Duodenal mucosa (tissue), 2 donors: ENCODE results near the gene TMEM147.

Experiments used
- H3K27ac ChIP-seq: one replicate; pipeline ENCODE4 v1.7.0; 2013; ENCODE audit warnings: low read depth, low read length
- H3K27me3 ChIP-seq, 2 donors: one replicate each; pipeline ENCODE4 v1.7.0; 2013; ENCODE audit warnings: low read length in 2 of 2, control low read depth in 1 of 2; ENCODE audit not compliant: insufficient read depth in 2 of 2, control insufficient read depth in 1 of 2
- H3K36me3 ChIP-seq, 2 donors: one replicate each; pipeline ENCODE4 v1.7.0; 2013; ENCODE audit warnings: low read length in 2 of 2, control low read depth in 1 of 2; ENCODE audit not compliant: insufficient read depth in 2 of 2, control insufficient read depth in 1 of 2
- H3K4me1 ChIP-seq, 2 donors: one replicate each; pipeline ENCODE4 v1.7.0; 2013; ENCODE audit warnings: low read length in 2 of 2, control low read depth in 1 of 2; ENCODE audit not compliant: insufficient read depth in 2 of 2, control insufficient read depth in 1 of 2
- H3K4me3 ChIP-seq, 2 donors: one replicate each; pipeline ENCODE4 v1.7.0; 2013; ENCODE audit warnings: low read length in 2 of 2, low read depth in 1 of 2
- H3K9ac ChIP-seq, 2 donors: one replicate each; pipeline ENCODE4 v1.7.0; 2013; ENCODE audit warnings: low read length in 2 of 2, low read depth in 1 of 2
- H3K9me3 ChIP-seq, 2 donors: one replicate each; pipeline ENCODE4 v1.7.0; 2013; ENCODE audit warnings: low read length in 2 of 2, control low read depth in 1 of 2; ENCODE audit not compliant: control insufficient read depth in 1 of 2

The TMEM147 gene

DNA sequence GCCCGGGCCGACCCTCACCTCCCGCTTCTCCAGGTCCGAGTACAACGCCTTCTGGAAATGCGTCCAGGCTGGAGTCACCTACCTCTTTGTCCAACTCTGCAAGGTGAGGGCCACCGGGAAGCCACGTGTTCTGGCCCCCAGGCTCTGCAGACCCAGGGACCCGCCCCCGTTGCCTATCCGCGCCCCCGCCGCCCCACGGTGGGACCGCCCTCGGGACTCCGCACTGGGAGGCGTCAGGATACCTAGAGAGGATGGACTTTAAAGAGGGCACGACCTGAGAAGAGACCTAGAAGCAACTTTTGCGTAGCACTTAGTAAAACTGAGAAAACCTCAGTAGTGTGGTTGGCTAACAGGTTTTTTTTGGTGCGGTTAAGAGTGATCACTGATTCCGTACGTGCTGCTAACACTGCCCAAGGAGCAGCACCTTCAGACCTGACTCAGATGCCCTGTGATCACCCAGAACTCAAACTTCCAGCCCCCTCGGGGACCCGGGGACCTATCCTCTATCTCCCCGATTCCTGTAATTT, 492 bp downstream of the TMEM147 start:
- Histone ChIP-seq H3K4me3 (peak overlapping the region; percentile 85 to 92), H3K9ac (peak overlapping the region; percentile 70 to 83), H3K27ac (no peak overlapping the region), H3K9me3 (no peaks in the 10 kb centered on the region), H3K36me3 (peaks cover 0 to 5% of the 10 kb centered on the region in 2 donors), H3K4me1 (peaks cover 16% of the 10 kb centered on the region in 2 donors), H3K27me3 (no peaks in the 10 kb centered on the region)

DNA sequence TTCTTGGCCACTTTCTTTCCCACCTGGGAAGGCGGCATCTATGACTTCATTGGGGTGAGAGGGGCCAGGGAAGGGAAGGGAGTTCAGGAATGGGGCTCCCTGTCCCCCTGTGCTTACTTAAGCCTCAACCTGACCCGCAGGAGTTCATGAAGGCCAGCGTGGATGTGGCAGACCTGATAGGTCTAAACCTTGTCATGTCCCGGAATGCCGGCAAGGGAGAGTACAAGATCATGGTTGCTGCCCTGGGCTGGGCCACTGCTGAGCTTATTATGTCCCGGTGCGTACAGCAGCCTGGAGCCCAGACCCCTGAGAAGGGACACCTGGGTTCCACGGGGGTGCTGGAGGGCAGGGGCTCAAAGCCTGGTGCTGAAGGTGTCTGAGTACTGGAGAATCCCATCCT, 1.1 kb downstream of the TMEM147 start:
- H3K9ac ChIP-seq = peak overlapping the region; percentile 70 to 83
- H3K27me3 ChIP-seq = no peaks in the 10 kb centered on the region
- H3K4me3 ChIP-seq = peak overlapping the region; percentile 85 to 92
- peaks cover 16% of the 10 kb centered on the region in 2 donors for H3K4me1 ChIP-seq
- H3K27ac ChIP-seq = no peak overlapping the region
- H3K36me3 ChIP-seq = peaks cover 0 to 5% of the 10 kb centered on the region in 2 donors
- no peaks in the 10 kb centered on the region for H3K9me3 ChIP-seq

- no peak overlapping the region for H3K9ac ChIP-seq
- H3K9me3 ChIP-seq = no peaks in the 10 kb centered on the region
- no peak overlapping the region for H3K27ac ChIP-seq
- no peak overlapping the region for H3K4me3 ChIP-seq
- H3K4me1 ChIP-seq = peaks cover 16% of the 10 kb centered on the region in 2 donors
- peaks cover 0 to 5% of the 10 kb centered on the region in 2 donors for H3K36me3 ChIP-seq
- H3K27me3 ChIP-seq = no peaks in the 10 kb centered on the region
These were observed 3.9 kb downstream of the TMEM147 start for GRCh38 chr19:35549174-35549788.

- Histone ChIP-seq H3K27me3 (no peaks in the 10 kb centered on the region), H3K36me3 (peaks cover 0 to 5% of the 10 kb centered on the region in 2 donors), H3K27ac (no peak overlapping the region), H3K9me3 (no peaks in the 10 kb centered on the region), H3K9ac (no peak overlapping the region), H3K4me1 (peaks cover 9 to 11% of the 10 kb centered on the region in 2 donors), H3K4me3 (no peak overlapping the region)
These were observed 4.6 kb downstream of the TMEM147 start for GRCh38 chr19:35549879-35550523.

DNA sequence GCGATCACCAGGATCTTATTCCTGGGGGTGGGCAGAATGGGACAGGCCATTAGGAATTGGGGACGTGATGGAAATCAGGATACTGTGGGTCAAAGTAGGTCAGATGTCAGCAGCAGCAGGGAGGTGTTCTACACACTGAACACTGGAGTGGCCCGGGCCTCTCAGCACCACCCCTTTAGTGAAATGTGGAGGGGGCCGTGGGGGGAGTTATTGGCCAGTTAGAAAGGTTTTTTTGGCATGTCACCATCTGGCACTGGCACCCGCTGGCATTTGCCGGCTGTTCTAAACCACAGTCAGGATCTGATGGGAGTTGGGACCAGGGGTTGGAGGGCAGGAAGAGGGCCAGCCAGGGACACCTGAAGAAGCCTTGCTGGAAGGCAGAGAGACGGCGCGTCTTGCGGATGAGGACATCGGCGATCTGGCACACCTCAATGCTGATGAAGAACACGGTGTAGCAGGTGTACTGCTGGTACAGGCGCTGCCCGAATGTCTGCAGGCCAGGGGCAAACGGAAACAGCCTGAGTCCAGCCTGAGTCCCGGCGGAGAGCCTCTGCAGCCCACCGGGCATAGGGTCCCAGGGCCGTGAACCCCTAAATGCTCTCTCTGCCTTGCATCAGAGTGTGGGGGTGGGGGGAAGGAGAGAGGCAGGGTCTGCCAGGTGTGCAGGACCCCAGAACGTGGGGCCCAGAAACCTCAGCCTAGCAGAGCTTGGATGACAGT, 5.8 kb downstream of the TMEM147 start:
- Histone ChIP-seq H3K4me3 (no peak overlapping the region), H3K9ac (no peak overlapping the region), H3K27me3 (peaks cover 0 to 3% of the 10 kb centered on the region in 2 donors), H3K4me1 (peaks cover 7 to 8% of the 10 kb centered on the region in 2 donors), H3K27ac (no peak overlapping the region), H3K36me3 (peaks cover 0 to 5% of the 10 kb centered on the region in 2 donors), H3K9me3 (no peaks in the 10 kb centered on the region)

DNA sequence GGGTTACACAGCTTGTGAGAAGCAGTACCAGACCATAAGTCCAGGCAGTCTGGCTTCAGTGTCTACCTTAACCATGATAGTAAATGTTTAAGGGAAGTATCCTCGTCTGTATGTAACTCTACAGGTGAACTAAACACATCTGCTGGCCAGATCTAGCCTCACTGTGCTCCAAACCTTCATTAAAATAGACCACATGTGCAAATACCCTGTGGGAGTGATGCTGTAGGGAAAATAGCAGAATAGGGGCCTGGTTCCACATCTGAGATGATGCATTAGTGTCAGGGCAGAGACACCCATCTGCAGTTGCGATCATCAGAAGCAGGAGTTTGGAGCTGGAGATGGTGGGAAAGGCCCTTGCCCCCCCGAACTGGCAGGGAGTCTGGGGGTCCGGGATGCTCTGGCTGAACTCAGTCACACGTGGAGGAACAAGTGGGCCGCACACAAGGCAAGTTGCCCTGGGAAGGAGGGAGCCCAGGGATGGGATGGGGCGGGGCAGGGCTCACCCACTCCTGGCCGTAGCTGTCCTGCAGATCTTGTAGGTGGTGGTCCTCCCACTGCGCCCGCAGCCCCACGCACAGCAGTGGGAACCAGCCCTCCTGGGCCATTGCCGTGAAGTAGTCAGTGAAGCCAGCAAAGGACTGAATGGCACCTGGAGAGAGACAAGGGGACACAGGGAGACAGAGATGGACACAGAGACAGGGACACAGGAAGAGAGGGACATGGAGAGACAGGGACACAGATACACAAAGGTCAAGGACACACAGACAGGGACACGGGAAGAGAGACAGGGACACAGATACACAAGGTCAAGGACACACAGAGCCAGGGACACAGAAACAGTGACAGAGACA, 7.3 kb downstream of the TMEM147 start:
- Histone ChIP-seq H3K9ac (no peak overlapping the region), H3K9me3 (no peaks in the 10 kb centered on the region), H3K36me3 (no peaks in the 10 kb centered on the region), H3K4me3 (no peak overlapping the region), H3K27me3 (peaks cover 5 to 6% of the 10 kb centered on the region in 2 donors), H3K27ac (no peak overlapping the region), H3K4me1 (no peaks in the 10 kb centered on the region)

DNA sequence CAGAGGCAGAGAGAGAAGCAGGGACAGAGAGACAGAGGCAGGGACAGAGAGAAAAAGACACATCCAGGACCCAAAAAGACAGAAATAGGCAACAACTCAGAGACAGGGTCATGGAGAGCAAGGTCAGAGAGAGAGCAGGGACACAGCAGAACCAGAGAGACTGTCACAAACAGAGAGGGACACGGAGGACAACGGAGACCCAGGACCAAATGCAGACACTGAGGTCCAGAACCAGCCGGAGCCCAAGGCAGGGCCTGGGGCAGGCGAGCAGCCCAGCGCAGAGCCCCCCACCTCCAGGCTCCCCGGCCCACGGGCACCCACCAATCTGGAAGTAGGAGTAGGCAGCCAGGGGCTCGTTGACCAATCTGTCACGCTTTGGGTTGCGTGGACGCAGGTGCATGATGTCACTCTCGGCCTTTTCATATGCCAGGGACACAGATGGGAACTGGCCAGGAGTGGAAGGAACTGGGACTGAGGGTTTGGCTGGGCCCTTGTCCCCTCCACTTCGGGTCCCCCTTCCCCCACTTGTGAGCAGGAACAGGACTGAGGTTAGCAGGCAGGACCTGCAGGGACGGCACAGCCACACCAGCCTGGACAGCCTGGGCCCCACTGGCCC, 8.1 kb downstream of the TMEM147 start:
- no peaks in the 10 kb centered on the region for H3K36me3 ChIP-seq
- H3K27me3 ChIP-seq = peaks cover 5 to 6% of the 10 kb centered on the region in 2 donors
- no peak overlapping the region for H3K9ac ChIP-seq
- no peak overlapping the region for H3K4me3 ChIP-seq
- peaks cover 0 to 3% of the 10 kb centered on the region in 2 donors for H3K4me1 ChIP-seq
- H3K27ac ChIP-seq = no peak overlapping the region
- H3K9me3 ChIP-seq = no peaks in the 10 kb centered on the region

DNA sequence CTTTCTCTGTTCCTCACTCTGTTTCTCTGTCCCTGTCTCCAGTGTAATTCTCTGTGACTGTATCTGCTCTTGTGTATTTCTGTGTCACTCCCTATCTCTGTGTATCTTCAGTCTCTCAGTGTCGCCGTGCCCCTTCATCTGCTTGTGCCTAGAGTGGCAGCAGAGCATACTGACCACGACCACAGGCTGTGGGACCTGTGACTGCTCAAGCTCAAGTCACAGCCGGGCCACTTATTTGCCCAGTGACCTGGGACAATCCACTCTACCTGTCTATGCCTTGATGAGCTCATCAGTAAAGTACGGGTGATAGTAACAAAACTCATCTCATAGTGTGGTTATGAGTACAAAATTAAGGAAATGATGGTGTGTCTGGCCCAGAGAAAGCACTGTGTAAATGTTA, 8.7 kb downstream of the TMEM147 start:
- Histone ChIP-seq H3K9me3 (no peaks in the 10 kb centered on the region), H3K4me1 (peaks cover 0 to 3% of the 10 kb centered on the region in 2 donors), H3K4me3 (no peak overlapping the region), H3K9ac (no peak overlapping the region), H3K36me3 (no peaks in the 10 kb centered on the region), H3K27ac (no peak overlapping the region), H3K27me3 (peaks cover 9 to 11% of the 10 kb centered on the region in 2 donors)

- no peaks in the 10 kb centered on the region for H3K36me3 ChIP-seq
- no peaks in the 10 kb centered on the region for H3K9me3 ChIP-seq
- no peak overlapping the region for H3K4me3 ChIP-seq
- no peak overlapping the region for H3K9ac ChIP-seq
- H3K27me3 ChIP-seq = peaks cover 18 to 19% of the 10 kb centered on the region in 2 donors
- H3K4me1 ChIP-seq = peaks cover 0 to 3% of the 10 kb centered on the region in 2 donors
- H3K27ac ChIP-seq = no peak overlapping the region
These were observed 10.0 kb downstream of the TMEM147 start for GRCh38 chr19:35555301-35556005.
